Stimulated activated CD4-positive, alpha-beta T cell treated with anti-CD3 and anti-CD28 coated beads, Interleukin-1b, Interleukin-23, amount 100 ng/mL, for 1 hour (primary cell): ENCODE results near the gene GOT1.

Experiments used
- DNase-seq, 2 donors: peaks; one replicate each; pipeline ENCODE4 v3.0.0-alpha.2; 2020; ENCODE audit warnings: low read depth in 2 of 2

Gene GOT1

GRCh38 chr10:99433378-99434020 lies 3.1 kb upstream of the GOT1 start:
- DNase-seq = no peak

DNA sequence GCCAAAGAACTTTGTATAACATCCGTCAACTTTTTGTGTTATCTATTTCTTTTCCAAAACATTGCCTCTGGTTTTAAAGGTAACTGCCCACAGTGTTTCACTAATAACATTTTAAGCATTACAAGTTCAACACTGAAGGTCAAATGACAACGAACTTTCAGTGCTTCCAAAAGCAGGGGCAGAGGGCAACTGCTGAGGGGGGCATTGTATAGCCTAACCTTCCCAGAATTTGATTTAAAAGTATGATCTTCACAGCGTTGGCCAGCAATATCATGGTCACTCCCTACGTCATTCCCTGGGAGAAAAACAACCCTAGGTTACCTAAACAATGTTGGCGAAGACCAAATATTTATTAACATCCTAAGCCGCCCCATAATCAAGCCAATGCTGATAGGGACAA lies 2.5 kb upstream of the GOT1 start:
- no peak for DNase-seq

DNA sequence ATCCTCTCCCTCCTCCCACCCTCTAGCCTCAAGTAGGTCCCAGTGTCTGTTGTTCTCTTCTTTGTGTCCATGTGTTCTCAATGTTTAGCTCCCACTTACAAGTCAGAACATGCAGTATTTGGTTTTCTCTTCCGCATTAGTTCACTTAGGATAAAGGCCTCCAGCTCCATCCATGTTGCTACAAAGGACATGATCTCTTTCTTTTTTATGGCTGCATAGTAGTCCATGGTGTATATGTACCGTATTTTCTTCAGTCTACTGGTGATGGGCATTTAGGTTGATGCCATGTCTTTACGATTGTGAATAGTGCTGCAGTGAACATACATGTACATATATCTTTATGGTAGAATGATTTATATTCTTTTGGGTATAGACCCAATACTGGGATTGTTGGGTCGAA lies 1.6 kb upstream of the GOT1 start:
- no peak for DNase-seq

DNA sequence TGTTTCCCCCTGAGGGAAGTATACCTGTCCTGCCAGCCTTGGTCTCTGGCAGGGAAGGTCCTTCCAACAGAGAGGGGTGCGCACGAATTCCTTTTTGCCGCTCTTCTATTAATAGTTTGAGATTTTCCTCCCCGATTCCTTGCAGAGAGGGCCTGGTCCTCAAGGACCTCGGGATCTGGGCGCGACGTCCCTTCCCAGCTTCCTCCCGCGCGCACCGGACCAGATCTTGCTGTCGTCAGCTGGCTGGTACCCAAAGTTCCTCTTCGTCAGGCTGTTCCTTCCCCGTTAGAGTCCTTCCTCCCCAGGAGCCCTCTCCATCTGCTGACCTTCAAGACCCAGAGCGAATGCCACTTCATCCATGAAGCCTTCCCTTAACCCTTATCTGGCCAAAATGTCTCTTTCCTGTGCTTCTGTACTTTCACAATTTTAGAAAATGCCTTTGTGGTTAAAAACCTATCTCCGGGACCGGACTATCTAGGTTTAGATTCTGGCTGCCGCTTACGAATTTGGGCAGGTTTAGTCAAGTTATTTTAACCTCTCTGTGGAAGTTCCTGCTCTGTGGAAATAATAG lies 851 bp upstream of the GOT1 start:
- DNase-seq = no peak

DNA sequence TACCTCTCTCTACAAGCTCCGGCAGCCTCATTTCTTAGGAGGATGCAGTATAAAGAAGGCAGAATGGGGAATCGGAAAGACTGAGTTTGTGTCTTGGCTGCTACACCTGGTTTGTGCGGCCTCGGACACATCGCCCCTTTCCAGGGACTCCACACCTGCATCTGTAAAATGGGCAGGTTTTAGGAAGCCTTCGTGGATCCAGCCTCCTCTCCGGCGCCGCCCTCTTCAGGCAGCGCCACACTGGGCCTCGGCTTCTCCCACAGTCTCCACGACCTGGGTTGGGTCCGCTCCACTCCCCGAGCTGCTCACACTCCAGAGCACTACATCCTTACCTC lies 341 bp downstream of the GOT1 start:
- DNase-seq = no peak

DNA sequence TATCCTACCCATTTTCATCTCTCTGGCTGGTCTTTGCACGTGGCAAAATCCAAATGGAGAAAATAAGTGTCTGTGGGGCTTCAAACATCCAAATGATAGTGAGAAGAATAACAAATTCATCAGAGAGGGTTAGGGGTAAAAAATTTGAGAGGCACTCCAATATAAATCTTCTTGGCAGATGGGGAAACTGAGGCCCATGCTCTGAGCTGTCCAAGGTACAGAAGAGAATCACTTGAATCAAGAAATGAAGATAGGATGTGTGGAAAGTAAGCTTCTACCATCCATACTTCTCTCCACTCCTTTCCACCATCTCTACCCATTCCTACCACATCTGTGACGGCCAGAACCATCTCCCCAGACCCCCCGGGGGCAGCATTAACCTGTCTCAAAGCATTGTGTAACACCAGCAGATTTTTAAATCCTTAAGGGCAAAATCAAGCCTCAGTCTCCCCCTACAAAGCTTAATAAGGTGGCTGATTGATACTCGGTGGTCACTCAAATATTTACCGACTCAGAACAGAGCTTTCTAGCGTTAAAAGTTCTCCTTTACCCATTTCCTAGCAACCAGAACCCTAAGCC lies 818 bp downstream of the GOT1 start:
- DNase-seq = no peak

DNA sequence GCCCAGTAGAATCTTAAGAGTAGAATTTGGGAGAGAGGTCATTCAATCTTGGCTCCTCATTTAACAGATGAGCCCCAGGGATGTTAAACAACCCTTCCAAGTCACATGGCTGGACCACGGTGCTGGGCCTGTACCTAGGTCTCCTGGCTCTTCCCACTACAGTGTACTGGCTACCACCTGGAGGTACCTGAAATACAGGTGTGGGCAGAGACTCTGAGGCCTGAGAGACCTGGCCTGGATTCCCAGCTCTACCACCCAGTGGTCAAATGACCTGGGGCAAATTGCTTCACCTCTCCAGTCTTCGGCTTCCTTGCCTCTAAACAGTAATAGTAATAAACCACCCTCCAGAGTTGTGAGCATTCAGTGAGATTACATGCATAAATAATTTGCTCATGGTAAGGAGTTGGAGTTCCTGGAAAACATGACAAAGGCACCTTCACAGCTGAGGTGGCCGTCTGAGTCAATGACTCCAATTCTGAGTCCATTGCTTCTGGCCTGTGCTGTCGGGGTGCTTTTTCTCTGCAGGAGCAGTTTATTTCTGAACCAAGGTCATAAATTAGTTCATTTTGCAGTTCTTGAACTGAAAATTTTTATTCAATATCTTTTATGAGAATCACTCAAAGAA lies 2.7 kb downstream of the GOT1 start:
- DNase-seq = no peak

GRCh38 chr10:99426689-99427088 lies 3.7 kb downstream of the GOT1 start:
- no peak for DNase-seq

DNA sequence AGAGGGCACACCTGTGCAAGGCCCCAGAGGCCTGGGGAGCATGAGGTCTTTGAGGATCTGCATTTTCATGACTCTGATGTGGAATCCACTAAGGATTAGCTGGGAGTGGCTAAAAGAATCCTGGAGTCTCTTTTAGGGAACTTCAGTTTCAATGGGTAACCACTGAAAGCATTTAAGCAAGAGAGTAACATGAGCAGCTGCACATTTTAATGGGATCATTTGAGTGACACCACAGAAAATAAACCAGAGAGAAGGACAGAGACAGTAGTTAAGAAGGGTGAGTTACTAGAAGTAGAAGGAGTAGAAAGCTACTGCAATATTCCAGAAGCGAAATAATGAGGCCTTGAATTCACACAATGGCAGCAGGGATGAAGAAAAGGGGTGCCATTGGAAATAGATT lies 5.2 kb downstream of the GOT1 start:
- no peak for DNase-seq

DNA sequence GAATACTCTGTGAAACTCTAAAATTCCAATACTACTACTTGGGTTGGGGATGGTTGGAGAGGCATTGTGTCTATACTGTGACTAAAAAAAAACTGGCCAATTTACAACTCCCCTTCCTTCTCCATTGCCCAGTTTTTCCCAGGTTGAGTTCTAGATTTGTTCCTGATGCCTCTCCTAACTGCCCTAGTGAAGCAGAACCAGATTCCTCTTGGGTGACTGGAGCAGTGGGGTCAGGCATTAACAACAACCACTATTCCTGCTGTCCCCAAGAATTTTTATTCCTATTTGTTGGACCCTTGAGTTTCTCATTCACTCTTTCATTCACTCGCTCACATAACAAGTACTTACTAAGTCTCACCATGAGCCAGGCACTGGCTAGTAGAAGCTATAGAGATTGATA lies 5.8 kb downstream of the GOT1 start:
- DNase-seq = no peak

DNA sequence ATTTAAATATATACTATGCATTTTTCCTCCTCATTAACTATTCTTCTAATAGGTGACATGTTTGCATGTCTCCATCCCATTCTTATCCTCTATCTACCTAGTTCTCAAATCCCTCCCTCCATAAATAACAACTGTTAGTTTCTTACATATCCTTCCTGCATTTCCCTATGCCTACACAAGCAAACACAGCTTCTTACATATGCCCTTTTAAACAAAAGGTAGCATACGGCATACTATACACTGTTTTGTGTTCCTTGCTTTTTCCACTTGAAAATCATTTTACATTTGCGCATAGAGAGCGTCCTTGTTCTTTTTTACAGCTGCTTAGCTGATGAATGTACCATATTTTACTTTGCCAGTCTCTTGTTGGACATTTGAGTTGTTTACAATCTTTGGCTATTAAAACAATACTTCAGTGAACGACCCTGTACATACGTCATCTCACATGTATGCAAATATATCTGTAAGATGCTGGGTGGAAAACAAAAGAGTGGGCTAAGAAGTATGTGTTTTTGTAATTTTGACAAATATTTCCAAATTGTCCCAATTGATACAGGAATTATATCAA lies 7.8 kb downstream of the GOT1 start:
- DNase-seq = no peak

DNA sequence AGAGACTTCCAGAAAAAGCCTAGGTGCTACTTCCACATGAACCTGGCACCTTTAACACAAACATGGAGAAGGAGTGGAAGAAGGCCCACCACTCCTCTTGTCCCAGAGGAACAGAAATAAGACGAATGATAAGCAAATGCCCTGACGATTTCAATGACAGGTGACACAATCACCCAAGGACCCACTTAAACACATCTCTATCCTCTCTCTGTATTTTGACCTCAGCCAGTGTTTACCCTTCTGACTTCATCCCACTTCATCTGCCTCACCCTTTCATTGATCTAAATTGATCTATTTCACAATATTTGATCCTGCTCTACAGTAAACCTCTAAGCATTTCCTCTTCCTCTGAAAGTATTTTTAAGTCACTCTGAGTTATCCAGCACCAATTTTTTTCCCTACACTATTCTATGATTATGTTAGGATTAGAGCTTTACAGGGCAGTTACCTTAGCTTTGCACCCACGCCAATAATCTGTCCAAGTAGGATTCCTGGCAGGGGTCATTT lies 9.1 kb downstream of the GOT1 start:
- DNase-seq = no peak

- DNase-seq = no peak
These were observed 10.7 kb downstream of the GOT1 start for GRCh38 chr10:99419688-99420087.

DNA sequence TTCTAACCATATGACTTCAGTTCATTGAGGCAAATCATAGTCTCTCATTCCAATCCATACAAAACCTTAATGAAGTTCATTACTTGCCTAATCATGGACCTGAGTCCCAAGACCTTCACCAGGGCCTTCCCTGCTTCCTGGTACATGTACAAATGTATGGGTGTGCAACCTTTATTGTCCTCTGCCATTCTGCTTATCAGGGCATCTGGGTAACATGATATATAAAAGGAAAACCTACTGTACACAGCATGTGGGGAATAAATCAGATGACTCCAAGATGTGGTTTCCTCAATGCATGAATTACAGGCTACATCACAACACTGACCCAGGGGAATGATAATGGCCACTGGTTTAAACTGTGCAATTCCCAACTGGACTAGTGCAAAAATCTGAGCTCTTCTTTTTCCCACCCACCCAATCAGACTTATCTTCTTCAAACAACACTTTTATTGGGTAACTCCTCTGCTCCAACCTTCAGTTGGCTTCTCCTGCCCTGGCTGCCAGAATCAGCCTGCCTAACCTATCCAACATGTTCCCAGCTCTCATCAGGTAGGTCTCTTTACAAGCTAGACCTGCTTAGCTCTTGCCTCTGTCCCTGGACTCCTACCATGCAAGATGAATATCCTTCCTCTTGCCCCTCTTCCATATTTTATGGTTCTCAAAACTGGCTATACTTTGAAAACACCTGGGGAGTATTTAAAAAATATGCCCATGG lies 11.4 kb downstream of the GOT1 start:
- no peak for DNase-seq

GRCh38 chr10:99412099-99412498 lies 18.3 kb downstream of the GOT1 start:
- no peak for DNase-seq

GRCh38 chr10:99411546-99411945 lies 18.9 kb downstream of the GOT1 start:
- no peak for DNase-seq

DNA sequence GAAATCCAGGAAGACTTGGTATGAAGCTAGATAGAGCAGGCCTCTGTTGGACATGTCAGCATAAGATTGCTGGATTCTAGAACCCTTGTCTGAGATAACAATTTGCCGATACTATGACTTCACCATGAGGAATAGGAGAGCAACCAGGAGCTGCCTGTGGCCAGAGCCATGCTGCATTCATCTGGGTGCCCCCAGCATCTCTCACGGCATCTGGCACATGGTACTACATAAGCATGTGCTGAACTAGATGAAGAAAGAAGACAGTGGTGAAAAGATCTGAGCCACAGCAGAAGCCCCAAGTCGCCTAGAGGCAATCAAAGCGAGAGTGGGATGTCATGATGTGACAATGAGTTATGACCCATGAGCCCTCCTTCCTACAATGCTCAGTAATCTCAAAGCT lies 19.5 kb downstream of the GOT1 start:
- no peak for DNase-seq

GRCh38 chr10:99410146-99410545 lies 20.3 kb downstream of the GOT1 start:
- no peak for DNase-seq

GRCh38 chr10:99406149-99406548 lies 24.3 kb downstream of the GOT1 start:
- DNase-seq = no peak

DNA sequence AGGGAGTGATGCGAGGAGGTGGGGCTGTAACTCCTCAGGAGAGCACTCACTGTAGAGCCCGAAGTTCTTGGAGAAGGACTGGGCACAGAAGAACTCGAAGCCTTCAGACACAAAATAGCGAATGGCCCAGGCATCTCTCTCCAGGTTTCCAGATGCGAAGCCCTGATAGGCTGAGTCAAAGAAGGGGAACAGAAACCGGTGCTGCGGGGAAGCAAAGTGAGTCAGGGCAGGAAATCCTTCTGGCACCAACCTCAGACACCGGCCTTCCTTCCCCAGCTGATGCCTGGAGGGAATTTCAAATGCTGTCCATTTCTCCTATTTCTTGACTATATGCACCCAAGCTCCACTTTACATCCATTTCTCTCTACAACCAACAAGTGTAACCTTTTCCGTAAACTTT lies 26.8 kb downstream of the GOT1 start:
- DNase-seq = no peak

- DNase-seq = no peak
These were observed 30.8 kb downstream of the GOT1 start for GRCh38 chr10:99399664-99400063.

- no peak for DNase-seq
These were observed 34.0 kb downstream of the GOT1 start for GRCh38 chr10:99396471-99396870.
